ENCODE results near the gene CALHM3. TPM values are rescaled to one million over a fixed set of nuclear protein-coding genes. Genes with fewer than 3 reads are reported as not detected.

CALHM3 gene
- total RNA-seq, 1 experiment from 2014 or later: not detected

GRCh38 chr10:103459615-103460014 is 19.4 kb downstream of the CALHM3 start:
- no TSS peak for BruUV-seq (replicated peaks)
- no peak for DNase-seq (ENCODE audit: unreplicated experiment)
- TF ChIP-seq, protein P1, sequence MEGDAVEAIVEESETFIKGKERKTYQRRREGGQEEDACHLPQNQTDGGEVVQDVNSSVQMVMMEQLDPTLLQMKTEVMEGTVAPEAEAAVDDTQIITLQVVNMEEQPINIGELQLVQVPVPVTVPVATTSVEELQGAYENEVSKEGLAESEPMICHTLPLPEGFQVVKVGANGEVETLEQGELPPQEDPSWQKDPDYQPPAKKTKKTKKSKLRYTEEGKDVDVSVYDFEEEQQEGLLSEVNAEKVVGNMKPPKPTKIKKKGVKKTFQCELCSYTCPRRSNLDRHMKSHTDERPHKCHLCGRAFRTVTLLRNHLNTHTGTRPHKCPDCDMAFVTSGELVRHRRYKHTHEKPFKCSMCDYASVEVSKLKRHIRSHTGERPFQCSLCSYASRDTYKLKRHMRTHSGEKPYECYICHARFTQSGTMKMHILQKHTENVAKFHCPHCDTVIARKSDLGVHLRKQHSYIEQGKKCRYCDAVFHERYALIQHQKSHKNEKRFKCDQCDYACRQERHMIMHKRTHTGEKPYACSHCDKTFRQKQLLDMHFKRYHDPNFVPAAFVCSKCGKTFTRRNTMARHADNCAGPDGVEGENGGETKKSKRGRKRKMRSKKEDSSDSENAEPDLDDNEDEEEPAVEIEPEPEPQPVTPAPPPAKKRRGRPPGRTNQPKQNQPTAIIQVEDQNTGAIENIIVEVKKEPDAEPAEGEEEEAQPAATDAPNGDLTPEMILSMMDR (IDR thresholded peaks at IDR 0.05; ENCODE audit: unreplicated experiment): no peak
- intact Hi-C loops (cut with micrococcal nuclease): no loop called here
- POLR2A ChIA-PET: interaction anchor here (0.6 kb wide), 1 partner anchor 598 kb away, joined by 3 read pairs; no protein-coding TSS in a partner anchor
- no peak overlapping the region for H3K4me3 Mint-ChIP-seq (ENCODE audit: unreplicated experiment)
- no peaks in the 10 kb centered on the region for H3K9me3 Mint-ChIP-seq (ENCODE audit: unreplicated experiment)
- H3K27ac Mint-ChIP-seq (ENCODE audit: low read depth, unreplicated experiment): no peak overlapping the region
- CTCF ChIA-PET: no interaction called here
- H3K27me3 Mint-ChIP-seq (ENCODE audit: insufficient read depth, unreplicated experiment): peaks cover 10% of the 10 kb centered on the region
- H3K36me3 Mint-ChIP-seq (ENCODE audit: insufficient read depth, unreplicated experiment): peaks cover 6% of the 10 kb centered on the region
- no peaks in the 10 kb centered on the region for H3K4me1 Mint-ChIP-seq (ENCODE audit: insufficient read depth, unreplicated experiment)

DNA sequence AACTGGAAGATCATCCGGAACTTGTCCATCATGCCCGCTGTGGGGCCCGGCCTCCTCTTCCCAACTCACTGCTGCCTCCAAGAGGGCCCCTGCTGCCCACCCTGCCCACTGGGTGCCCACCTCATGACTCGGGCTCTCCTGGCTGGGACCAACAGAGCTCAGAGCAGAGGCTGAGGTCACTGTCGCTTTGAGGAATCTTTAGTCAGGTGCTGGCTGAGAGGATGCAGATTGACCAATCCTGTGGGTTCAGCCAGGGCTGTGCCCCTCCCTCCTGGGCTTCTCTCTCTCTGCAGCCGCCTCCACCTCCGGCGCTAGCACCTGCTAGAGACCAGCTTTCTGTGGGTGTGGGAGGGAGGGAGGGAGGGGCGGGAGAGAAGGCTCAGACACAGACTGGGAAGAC is 20.3 kb downstream of the CALHM3 start, which contains the start of gene CALHM1:
TSS of gene CALHM1 (minus strand) at position 181 of the 400 bp plus-strand sequence. CDS start at position 32, 149 bp downstream.
- DNase-seq (ENCODE audit: unreplicated experiment): no peak
- Mint-ChIP-seq H3K4me3 (ENCODE audit: unreplicated experiment) (no peak within 1 kb of the TSS), H3K36me3 (ENCODE audit: insufficient read depth, unreplicated experiment) (peaks cover 6% of the 10 kb centered on the region), H3K9me3 (ENCODE audit: unreplicated experiment) (no peaks in the 10 kb centered on the region), H3K27ac (ENCODE audit: low read depth, unreplicated experiment) (no peak within 1 kb of the TSS), H3K4me1 (ENCODE audit: insufficient read depth, unreplicated experiment) (no peaks in the 10 kb centered on the region), H3K27me3 (ENCODE audit: insufficient read depth, unreplicated experiment) (peaks cover 6% of the 10 kb centered on the region)
- ChIA-PET POLR2A (no interaction called here), CTCF (no interaction called here)
- TF ChIP-seq, protein P1 (IDR thresholded peaks at IDR 0.05; ENCODE audit: unreplicated experiment): no peak
- BruUV-seq (replicated peaks): no TSS peak
- intact Hi-C loops (cut with micrococcal nuclease): no loop called here

DNA sequence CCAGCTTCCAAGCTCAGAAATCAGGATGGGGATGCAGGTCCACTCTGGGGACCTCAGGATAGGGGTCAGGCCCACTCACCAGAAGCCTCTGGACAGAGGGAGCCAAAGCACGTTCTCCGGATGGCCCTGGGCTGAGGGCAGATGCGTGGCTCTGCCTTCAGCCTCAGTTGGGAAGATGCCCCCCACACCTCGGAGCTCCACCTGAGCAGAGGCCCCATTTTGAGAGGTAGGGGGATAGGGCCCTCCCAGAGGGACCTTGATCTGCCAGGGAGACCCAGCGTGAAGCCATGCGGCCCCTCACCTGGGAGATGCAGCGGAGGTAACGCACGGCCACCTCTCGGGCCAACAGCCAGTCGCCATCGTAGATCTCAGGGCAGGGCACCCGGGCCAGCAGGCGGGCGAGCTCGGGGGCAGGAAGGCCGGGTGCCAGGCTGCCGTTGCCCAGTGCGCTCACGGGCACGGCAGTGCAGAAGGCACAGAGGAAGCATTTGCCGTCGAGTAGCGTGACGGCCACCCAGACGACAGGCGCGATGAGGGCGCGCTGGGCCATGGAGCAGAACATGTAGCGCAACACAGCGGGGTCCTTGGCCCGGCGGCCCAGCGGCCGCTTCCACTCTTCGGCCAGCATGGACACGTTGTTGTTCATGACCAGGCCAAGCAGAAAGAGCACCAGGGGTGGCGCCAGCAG is 21.0 kb downstream of the CALHM3 start:
- Mint-ChIP-seq H3K9me3 (ENCODE audit: unreplicated experiment) (no peaks in the 10 kb centered on the region), H3K36me3 (ENCODE audit: insufficient read depth, unreplicated experiment) (peaks cover 6% of the 10 kb centered on the region), H3K4me3 (ENCODE audit: unreplicated experiment) (no peak overlapping the region), H3K4me1 (ENCODE audit: insufficient read depth, unreplicated experiment) (no peaks in the 10 kb centered on the region), H3K27ac (ENCODE audit: low read depth, unreplicated experiment) (no peak overlapping the region), H3K27me3 (ENCODE audit: insufficient read depth, unreplicated experiment) (no peaks in the 10 kb centered on the region)
- DNase-seq (ENCODE audit: unreplicated experiment): no peak
- intact Hi-C loops (cut with micrococcal nuclease): no loop called here
- ChIA-PET CTCF (no interaction called here), POLR2A (no interaction called here)
- TF ChIP-seq, protein P1 (IDR thresholded peaks at IDR 0.05; ENCODE audit: unreplicated experiment): no peak
- no TSS peak for BruUV-seq (replicated peaks)

DNA sequence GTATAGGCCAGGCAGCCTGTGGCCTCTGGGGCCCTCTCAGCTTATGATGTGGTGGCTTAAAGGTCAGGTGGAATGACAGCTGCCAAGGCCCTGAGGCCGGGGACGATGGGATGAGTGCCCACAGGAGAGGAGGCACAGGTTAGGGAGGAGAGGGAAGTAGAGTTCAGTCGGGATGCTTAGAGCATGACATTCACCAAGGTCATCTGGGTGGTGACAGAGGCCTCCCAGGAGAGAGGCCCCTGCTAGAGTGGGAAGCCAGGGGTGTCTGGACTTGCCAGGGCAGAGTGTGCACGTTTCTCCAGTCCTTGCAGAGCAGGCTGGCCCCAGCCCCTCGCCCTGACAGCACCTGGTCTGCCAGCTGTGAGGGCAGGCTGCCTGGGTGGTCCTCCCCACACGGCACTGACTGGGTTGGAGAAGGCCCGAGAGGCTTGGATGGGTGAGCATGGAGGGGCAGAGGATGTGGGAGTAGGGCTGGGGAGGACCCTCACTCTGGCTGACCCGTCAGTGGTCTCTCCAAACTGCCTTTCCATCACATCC is 21.8 kb downstream of the CALHM3 start:
- Mint-ChIP-seq H3K4me3 (ENCODE audit: unreplicated experiment) (no peak overlapping the region), H3K4me1 (ENCODE audit: insufficient read depth, unreplicated experiment) (no peaks in the 10 kb centered on the region), H3K36me3 (ENCODE audit: insufficient read depth, unreplicated experiment) (peaks cover 7% of the 10 kb centered on the region), H3K9me3 (ENCODE audit: unreplicated experiment) (no peaks in the 10 kb centered on the region), H3K27ac (ENCODE audit: low read depth, unreplicated experiment) (no peak overlapping the region), H3K27me3 (ENCODE audit: insufficient read depth, unreplicated experiment) (no peaks in the 10 kb centered on the region)
- CTCF ChIA-PET: interaction anchor here (0.7 kb wide), 1 partner anchor 11 kb away, joined by 3 read pairs; no protein-coding TSS in a partner anchor
- DNase-seq (ENCODE audit: unreplicated experiment): no peak
- BruUV-seq (replicated peaks): no TSS peak
- TF ChIP-seq, protein P1 (IDR thresholded peaks at IDR 0.05; ENCODE audit: unreplicated experiment): no peak
- intact Hi-C loops (cut with micrococcal nuclease): no loop called here
- POLR2A ChIA-PET: no interaction called here

All from MCF 10A (cell line).